Kasumi-1 (cell line): ENCODE measurements around the gene EXOC6B.

ENCODE experiments used
- DNase-seq, 2 experiments: peaks; one replicate each; lab custom pipeline; 2025; lab: John Stamatoyannopoulos, UW

The EXOC6B gene

GRCh38 chr2:72734432-72734831 lies 91.4 kb downstream of the EXOC6B start:
- no peak for DNase-seq

- DNase-seq, result no peak
Measured at GRCh38 chr2:72731116-72731515, 94.7 kb downstream of the EXOC6B start.

- no peak for DNase-seq
Measured at GRCh38 chr2:72727356-72727755, 98.5 kb downstream of the EXOC6B start.

DNA sequence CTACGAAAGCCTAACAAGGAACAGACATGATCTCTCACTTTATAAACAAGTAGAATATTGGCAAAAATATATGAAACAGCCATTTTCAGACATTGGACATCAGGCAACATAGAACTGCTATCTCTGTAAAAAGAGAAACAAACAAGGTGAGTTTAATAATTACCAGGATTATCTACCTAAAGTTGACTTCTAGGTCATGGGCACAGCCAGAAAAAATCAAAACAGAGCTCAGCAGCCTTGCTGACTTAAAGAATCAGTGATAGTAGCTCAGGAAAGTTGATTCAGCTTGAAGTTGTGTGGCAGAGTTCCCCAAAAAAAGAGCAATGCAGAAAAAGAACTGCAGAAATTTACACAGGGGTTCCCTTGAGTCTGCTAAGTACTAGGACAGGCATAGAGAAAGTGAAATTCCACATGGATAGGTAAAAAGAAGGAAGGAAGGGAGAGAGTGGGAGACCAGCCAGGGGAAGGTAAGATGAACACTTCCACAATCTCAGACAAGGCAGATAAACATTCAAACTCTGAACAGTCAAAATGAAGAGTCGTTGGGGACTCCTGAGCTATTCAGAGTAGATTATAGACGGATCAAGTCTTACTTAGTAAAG lies 102.0 kb downstream of the EXOC6B start:
- no peak for DNase-seq

GRCh38 chr2:72722492-72723070 lies 103.3 kb downstream of the EXOC6B start:
- no peak for DNase-seq

DNA sequence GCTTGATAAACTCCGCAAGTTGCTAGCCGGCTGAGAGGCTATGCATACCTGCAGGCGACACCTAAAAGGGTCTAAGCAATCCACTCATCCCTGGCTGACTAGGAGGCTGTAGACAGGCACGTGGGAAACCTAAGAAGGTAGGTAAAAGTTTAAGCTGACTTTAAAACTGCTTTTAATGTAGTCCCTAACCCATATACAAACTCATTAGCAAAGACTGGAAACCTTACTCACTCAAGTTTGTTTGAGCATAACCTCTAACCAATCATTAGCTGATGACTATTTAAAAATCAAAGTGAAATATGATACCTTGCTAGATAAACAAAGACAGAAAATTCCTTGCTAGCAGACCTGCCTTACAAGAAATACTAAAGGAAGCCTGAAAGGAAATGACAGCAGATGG lies 106.4 kb downstream of the EXOC6B start:
- no peak for DNase-seq

DNA sequence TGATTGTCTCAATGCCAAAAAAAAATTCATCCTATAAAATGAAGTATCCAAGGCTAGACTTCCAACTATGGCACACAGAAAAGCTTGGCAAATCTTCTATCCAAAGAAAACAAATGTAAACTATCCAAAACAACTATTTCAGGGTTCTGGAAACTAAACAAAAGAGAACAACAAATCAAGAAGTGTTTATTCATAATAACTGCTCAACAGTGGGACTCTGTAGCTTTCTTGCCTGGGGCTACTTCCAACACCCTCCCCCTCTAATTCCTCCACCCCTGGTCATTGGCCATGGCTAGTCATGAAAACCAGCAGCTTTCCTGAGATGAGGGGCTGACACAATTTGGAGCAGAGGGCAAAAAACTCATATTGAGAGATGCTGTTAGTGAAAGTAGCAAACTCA lies 107.0 kb downstream of the EXOC6B start:
- no peak for DNase-seq

- DNase-seq, result peak in 1 of 2 experiments; percentile 29
Measured at GRCh38 chr2:72716601-72717000, 109.2 kb downstream of the EXOC6B start.

DNA sequence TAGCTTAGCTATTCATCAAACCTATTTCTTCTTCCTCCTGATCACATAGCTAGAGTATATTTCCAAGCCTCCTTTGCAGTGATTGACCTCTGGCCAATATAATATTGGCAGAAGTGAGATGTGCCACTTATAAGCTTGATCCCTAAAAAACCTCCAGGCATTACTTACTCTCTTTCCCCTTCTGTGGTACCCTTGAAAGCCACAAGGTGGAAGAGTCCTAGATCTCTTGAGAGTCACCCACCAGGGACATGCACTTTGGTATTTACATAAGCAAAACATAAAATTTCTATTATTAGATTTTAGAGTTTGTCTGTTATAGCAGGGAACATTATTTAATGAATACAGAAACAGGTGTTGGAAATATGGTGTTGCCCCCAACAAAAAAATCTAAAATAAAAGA lies 112.0 kb downstream of the EXOC6B start:
- no peak for DNase-seq

- DNase-seq, result no peak
Measured at GRCh38 chr2:72712977-72713376, 112.9 kb downstream of the EXOC6B start.

GRCh38 chr2:72712304-72712703 lies 113.5 kb downstream of the EXOC6B start:
- no peak for DNase-seq

- no peak for DNase-seq
Measured at GRCh38 chr2:72710418-72711152, 115.2 kb downstream of the EXOC6B start.

- no peak for DNase-seq
Measured at GRCh38 chr2:72708236-72708635, 117.6 kb downstream of the EXOC6B start.

DNA sequence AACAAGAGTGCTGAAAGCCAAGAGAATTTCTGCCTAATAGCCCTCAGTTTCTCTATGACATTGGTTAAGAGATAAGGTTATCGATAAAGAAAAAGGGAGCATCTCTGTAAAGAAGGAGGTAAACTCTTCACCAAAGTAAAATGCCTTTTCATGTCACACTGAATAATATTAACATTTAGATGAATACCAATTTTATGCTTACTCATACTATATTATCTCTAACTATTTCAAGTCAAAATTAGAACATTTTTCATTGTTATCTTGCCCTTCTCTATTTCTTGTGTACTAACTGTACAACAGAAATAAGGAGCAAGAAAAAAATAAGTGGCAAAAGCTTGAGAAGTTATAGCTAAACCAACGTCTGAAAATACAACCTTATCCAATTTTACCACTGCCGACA lies 127.5 kb downstream of the EXOC6B start:
- no peak for DNase-seq

DNA sequence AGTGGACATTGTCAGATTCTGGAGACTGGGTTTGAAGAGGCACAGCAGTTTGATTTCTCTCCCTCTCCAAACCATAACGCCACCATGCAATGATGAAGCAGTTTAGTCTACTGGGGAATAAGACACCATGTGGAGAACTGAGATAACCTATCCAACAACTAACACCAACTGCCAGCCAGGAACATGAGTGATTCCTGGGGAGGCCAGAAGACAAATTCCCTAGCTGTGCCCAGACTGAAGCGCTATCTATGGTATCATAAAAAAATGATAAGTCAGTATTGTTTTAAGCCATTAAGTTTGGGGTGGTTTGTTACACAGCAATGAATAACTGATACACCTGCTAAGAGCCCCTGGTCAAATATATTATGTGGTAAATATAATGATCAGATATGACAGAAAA lies 129.3 kb downstream of the EXOC6B start:
- no peak for DNase-seq

GRCh38 chr2:72695676-72696075 lies 130.2 kb downstream of the EXOC6B start:
- no peak for DNase-seq

DNA sequence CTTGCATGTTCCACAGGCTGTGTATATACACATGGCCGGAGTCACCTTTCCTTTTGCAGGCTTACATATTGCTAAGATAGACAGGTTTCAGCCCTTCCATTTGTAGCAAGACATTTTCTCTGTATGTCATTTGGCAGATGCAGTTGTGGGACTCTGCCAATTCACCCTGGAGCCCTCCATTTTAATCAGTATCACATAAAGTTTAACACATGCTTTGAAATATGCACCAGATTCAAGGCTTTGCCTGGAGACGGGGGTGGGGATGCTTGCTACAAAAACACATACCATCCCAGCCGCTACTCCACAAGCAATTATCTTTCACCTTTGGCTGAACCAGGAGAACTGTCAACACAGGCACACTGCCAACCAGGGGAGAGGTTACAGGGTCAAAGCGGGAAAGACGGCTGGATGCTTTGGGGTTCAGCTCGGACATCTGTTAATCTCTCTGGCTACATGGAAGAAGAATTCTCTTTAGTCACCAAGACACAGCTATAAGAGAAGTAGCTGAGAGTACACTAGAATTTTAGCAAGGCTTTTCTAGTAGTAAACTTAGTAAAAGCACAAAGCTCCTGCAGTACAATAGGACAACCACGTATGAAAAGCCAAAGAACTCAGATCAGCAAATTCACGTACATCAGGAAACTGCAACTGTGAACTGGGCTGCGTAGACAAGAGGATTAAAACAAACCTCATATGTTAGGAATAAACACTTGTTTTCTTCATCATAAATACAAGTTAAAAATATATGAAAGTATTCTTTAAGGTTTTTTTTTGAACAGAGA lies 130.9 kb downstream of the EXOC6B start:
- DNase-seq, result no peak

DNA sequence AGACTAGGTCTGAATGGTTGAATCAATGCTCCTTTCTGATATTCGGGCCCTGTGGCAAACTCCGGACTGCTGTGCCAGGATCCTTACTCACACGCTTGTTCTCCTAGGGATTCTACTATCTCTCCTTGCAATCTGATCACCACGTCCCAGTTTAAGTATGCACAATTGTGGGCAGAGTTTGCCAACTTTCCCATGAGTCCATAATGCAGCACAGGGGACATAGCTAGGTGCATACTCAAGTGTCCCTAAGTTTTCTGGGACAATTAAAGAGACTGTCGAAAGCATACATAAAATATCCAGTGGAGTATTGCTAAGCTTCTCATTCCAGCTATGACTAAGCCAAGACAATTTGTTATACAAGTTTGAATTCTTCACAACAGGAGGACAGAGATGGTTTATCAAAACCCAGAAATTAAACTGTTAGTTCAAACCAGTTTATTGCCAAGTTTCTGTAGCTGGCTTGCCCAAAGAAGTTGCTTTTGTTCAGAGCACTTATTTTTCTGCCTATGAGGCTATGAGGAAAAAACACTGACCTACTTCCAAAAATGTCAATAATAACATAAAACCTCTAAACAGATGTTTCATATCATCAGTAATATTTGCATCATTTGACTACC lies 136.1 kb downstream of the EXOC6B start:
- DNase-seq, result no peak

GRCh38 chr2:72685638-72686213 lies 140.1 kb downstream of the EXOC6B start:
- no peak for DNase-seq

GRCh38 chr2:72682061-72682460 lies 143.8 kb downstream of the EXOC6B start:
- no peak for DNase-seq

DNA sequence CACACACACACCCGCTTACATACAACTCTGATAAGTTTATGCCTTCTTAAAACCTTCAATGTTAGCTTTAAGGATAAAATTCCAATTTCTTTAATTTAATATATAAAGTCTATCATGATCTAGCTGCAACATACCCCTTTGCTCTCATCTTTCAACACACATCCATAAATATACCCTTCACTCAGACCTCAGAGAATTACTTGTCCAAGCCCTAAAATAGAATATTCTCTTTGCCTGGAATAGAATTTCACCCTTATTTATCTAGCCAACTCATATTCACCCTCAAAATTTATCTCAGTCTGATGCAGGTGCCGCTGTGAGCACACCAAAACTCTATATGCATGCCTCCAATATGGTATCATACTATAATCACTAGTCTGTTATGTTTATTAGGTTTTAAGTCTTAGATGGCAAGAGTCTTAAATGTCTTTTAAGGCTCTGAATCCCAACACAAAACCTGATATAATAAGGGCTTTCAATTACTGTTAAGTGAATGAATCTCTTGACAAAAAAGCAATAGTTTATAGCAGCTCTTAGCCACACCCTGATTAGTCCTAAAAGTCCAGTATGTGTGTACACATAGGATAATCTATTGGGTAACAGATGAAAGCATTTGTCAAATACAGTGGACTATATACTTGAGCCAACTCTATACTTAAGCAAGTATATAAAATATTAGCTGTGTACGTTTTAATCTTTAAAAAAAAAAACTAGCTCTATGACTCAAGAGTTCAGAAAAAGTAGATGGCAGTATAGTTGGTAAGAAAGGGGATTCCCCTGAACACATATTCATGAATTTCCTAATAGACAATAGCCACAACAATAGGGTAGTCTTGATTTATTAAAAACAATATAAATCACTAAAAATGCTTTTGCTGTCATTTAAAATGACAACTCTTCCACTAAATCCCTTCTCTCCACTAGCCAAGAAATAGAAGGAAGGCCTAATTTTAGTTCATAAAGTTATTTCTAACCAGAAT lies 144.5 kb downstream of the EXOC6B start:
- DNase-seq, result no peak
